ENCODE measurements around the gene CLIC3.

CLIC3 gene

DNA sequence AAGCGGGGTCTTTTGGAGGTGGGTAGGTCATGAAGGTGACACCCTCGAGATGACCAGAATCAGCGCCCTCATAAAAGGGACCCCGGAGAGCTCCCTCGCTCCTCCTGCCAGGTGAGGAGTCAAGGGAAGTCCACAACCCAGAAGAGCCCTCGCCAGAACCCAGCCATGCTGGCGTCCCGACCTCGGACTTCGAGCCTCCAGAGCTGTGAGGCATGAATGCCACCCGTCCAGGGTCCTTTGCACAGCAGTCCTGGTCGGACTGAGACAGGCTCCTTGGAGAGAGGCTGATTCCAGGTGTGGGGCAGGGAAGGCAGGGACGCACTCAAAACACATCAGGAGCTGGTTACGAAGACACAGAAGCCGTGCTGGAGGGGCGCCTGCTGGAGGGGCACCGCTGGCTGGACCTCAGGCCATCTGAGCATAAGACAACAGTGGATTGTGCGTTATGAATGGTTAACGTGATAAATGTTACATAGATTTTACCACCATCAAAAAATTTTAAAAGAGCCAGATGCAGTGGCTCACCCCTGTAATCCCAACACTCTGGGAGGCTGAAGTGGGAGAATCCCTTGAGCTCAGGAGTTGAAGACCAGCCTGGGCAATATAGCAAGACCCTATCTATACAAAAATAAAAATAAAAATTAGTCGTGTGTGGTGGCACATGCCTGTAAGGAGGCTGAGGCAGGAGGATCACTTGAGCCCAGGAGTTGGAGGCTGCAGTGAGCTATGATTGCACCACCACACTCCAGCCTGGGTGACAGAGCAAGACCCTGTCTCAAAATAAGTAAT is 5.7 kb upstream of the CLIC3 start:
- peaks cover 7% of the 10 kb centered on the region for H3K4me1 ChIP-seq (ENCODE audit: control insufficient read depth, insufficient read depth, low read length)
- H3K36me3 ChIP-seq (ENCODE audit: control insufficient read depth, insufficient read depth, low read length) = no peaks in the 10 kb centered on the region
- H3K27me3 ChIP-seq (ENCODE audit: control insufficient read depth, insufficient read depth, low read length) = peaks cover 4% of the 10 kb centered on the region
- no peaks in the 10 kb centered on the region for H3K9me3 ChIP-seq (ENCODE audit: control insufficient read depth, low read length)
- no peak overlapping the region for H3K4me3 ChIP-seq (ENCODE audit: low read length)
- H3K9ac ChIP-seq (ENCODE audit: low read length) = no peak overlapping the region

- Histone ChIP-seq H3K36me3 (ENCODE audit: control insufficient read depth, insufficient read depth, low read length) (no peaks in the 10 kb centered on the region), H3K9ac (ENCODE audit: low read length) (no peak overlapping the region), H3K27me3 (ENCODE audit: control insufficient read depth, insufficient read depth, low read length) (peaks cover 4% of the 10 kb centered on the region), H3K4me1 (ENCODE audit: control insufficient read depth, insufficient read depth, low read length) (peaks cover 23% of the 10 kb centered on the region), H3K9me3 (ENCODE audit: control insufficient read depth, low read length) (no peaks in the 10 kb centered on the region), H3K4me3 (ENCODE audit: low read length) (no peak overlapping the region)
Observed at GRCh38 chr9:137000177-137000930, 4.0 kb upstream of the CLIC3 start.

- no peak overlapping the region for H3K9ac ChIP-seq (ENCODE audit: low read length)
- peaks cover 36% of the 10 kb centered on the region for H3K4me1 ChIP-seq (ENCODE audit: control insufficient read depth, insufficient read depth, low read length)
- H3K4me3 ChIP-seq (ENCODE audit: low read length) = no peak overlapping the region
- peaks cover 4% of the 10 kb centered on the region for H3K27me3 ChIP-seq (ENCODE audit: control insufficient read depth, insufficient read depth, low read length)
- no peaks in the 10 kb centered on the region for H3K36me3 ChIP-seq (ENCODE audit: control insufficient read depth, insufficient read depth, low read length)
- H3K9me3 ChIP-seq (ENCODE audit: control insufficient read depth, low read length) = no peaks in the 10 kb centered on the region
Observed at GRCh38 chr9:136997830-136998234, 1.5 kb upstream of the CLIC3 start.

- H3K36me3 ChIP-seq (ENCODE audit: control insufficient read depth, insufficient read depth, low read length) = no peaks in the 10 kb centered on the region
- peaks cover 40% of the 10 kb centered on the region for H3K4me1 ChIP-seq (ENCODE audit: control insufficient read depth, insufficient read depth, low read length)
- peaks cover 4% of the 10 kb centered on the region for H3K27me3 ChIP-seq (ENCODE audit: control insufficient read depth, insufficient read depth, low read length)
- H3K9me3 ChIP-seq (ENCODE audit: control insufficient read depth, low read length) = no peaks in the 10 kb centered on the region
- no peak overlapping the region for H3K4me3 ChIP-seq (ENCODE audit: low read length)
- H3K9ac ChIP-seq (ENCODE audit: low read length) = no peak overlapping the region
Observed at GRCh38 chr9:136997371-136997770, 1.0 kb upstream of the CLIC3 start.

DNA sequence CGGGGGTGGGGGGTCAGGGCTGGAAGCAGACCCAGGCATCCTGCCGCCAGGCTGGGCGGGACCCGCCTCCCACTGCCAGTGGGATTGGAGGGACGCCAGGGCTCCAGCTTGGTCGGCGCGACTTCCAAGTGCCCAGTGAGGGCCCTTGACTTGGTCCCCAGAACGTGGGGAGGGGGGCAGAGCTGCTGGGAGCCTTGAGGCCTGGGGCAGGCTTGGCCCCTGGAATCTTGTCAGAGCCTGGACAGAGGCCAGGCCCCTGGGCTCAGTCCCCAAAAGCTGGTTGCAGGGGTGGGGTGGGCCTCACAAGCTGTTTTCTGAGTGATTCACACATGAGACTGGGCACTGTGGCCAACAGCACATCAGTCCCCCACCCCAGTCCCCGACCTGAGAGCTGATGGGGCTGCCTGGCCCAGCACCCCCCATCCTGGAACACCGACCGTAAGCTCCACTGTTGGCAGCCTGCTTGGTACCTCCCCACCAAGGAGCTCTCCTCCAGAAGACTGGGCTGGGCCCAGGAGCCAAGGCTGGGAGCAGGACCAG is 526 bp downstream of the CLIC3 start:
- Histone ChIP-seq H3K4me1 (ENCODE audit: control insufficient read depth, insufficient read depth, low read length) (peaks cover 40% of the 10 kb centered on the region), H3K27me3 (ENCODE audit: control insufficient read depth, insufficient read depth, low read length) (peaks cover 4% of the 10 kb centered on the region), H3K36me3 (ENCODE audit: control insufficient read depth, insufficient read depth, low read length) (no peaks in the 10 kb centered on the region), H3K9ac (ENCODE audit: low read length) (no peak overlapping the region), H3K9me3 (ENCODE audit: control insufficient read depth, low read length) (no peaks in the 10 kb centered on the region), H3K4me3 (ENCODE audit: low read length) (peak overlapping the region; percentile 2)

- peaks cover 40% of the 10 kb centered on the region for H3K4me1 ChIP-seq (ENCODE audit: control insufficient read depth, insufficient read depth, low read length)
Observed at GRCh38 chr9:136995362-136995761, 1.0 kb downstream of the CLIC3 start.

DNA sequence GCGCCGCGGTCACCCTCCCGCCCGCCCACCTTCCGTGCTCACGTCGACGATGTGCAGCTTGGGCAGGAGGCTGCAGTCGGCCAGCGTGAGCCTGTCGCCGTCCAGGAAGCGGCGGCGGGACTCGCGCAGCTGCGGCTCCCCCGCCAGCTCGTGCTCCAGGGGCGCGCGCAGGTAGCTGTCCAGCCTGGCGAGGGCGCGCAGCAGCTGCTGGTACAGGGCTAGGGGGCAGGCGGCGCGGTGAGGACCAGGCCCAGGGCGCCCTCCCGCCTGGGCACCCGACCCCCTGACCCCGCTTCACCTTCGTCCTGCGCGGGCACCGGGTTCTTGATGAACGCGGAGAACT is 1.5 kb downstream of the CLIC3 start:
- Histone ChIP-seq H3K9ac (ENCODE audit: low read length) (no peak overlapping the region), H3K36me3 (ENCODE audit: control insufficient read depth, insufficient read depth, low read length) (no peaks in the 10 kb centered on the region), H3K4me1 (ENCODE audit: control insufficient read depth, insufficient read depth, low read length) (peaks cover 40% of the 10 kb centered on the region), H3K27me3 (ENCODE audit: control insufficient read depth, insufficient read depth, low read length) (peaks cover 4% of the 10 kb centered on the region), H3K4me3 (ENCODE audit: low read length) (no peak overlapping the region), H3K9me3 (ENCODE audit: control insufficient read depth, low read length) (no peaks in the 10 kb centered on the region)

More at GRCh38 chr9:136995362-136995761, 1.0 kb downstream of the CLIC3 start:
- Histone ChIP-seq H3K9me3 (ENCODE audit: control insufficient read depth, low read length) (no peaks in the 10 kb centered on the region), H3K27me3 (ENCODE audit: control insufficient read depth, insufficient read depth, low read length) (peaks cover 4% of the 10 kb centered on the region), H3K36me3 (ENCODE audit: control insufficient read depth, insufficient read depth, low read length) (no peaks in the 10 kb centered on the region), H3K9ac (ENCODE audit: low read length) (no peak overlapping the region), H3K4me3 (ENCODE audit: low read length) (no peak overlapping the region)

DNA sequence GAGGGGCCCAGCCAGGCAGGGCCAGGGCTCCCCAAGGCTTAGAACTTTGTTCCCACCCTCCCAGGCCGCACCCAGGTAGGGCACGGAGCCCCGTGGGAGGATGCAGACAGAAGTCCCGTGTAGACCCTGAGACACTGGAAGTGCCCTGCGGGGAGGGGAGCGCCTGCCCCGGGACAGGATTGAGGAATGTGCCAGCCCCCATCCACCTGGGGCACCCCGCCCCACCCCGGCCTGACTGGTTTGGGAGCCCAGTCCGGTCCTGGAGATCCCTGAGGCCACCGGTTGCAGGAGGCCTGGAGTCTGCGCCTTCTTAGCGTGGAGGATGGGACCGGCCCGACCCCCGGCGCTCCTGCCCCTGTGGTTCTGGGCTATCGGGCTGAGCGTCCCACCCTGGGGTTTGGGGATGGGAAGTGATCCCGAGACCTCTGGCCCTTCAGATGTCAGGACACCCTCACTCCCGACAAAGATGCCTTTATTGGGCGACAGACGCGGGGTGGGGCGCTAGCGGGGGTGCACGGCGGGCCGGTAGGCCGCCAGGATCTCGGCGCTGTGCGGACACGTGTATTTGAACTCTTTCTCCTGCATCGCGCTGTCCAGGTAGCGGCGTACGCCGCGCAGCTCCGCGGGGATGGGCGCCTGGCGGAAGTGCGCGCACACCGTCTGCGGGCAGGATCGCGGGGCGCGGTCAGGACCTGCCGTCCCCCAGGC is 2.0 kb downstream of the CLIC3 start:
- H3K4me1 ChIP-seq (ENCODE audit: control insufficient read depth, insufficient read depth, low read length) = peaks cover 40% of the 10 kb centered on the region
- H3K36me3 ChIP-seq (ENCODE audit: control insufficient read depth, insufficient read depth, low read length) = no peaks in the 10 kb centered on the region
- no peak overlapping the region for H3K9ac ChIP-seq (ENCODE audit: low read length)
- H3K27me3 ChIP-seq (ENCODE audit: control insufficient read depth, insufficient read depth, low read length) = peaks cover 4% of the 10 kb centered on the region
- no peaks in the 10 kb centered on the region for H3K9me3 ChIP-seq (ENCODE audit: control insufficient read depth, low read length)
- no peak overlapping the region for H3K4me3 ChIP-seq (ENCODE audit: low read length)

- peak overlapping the region; percentile 63 for H3K4me3 ChIP-seq (ENCODE audit: low read length)
- no peaks in the 10 kb centered on the region for H3K9me3 ChIP-seq (ENCODE audit: control insufficient read depth, low read length)
- no peaks in the 10 kb centered on the region for H3K36me3 ChIP-seq (ENCODE audit: control insufficient read depth, insufficient read depth, low read length)
- H3K27me3 ChIP-seq (ENCODE audit: control insufficient read depth, insufficient read depth, low read length) = peaks cover 4% of the 10 kb centered on the region
- peaks cover 40% of the 10 kb centered on the region for H3K4me1 ChIP-seq (ENCODE audit: control insufficient read depth, insufficient read depth, low read length)
- H3K9ac ChIP-seq (ENCODE audit: low read length) = peak overlapping the region; percentile 65
Observed at GRCh38 chr9:136992819-136993369, 3.5 kb downstream of the CLIC3 start.

DNA sequence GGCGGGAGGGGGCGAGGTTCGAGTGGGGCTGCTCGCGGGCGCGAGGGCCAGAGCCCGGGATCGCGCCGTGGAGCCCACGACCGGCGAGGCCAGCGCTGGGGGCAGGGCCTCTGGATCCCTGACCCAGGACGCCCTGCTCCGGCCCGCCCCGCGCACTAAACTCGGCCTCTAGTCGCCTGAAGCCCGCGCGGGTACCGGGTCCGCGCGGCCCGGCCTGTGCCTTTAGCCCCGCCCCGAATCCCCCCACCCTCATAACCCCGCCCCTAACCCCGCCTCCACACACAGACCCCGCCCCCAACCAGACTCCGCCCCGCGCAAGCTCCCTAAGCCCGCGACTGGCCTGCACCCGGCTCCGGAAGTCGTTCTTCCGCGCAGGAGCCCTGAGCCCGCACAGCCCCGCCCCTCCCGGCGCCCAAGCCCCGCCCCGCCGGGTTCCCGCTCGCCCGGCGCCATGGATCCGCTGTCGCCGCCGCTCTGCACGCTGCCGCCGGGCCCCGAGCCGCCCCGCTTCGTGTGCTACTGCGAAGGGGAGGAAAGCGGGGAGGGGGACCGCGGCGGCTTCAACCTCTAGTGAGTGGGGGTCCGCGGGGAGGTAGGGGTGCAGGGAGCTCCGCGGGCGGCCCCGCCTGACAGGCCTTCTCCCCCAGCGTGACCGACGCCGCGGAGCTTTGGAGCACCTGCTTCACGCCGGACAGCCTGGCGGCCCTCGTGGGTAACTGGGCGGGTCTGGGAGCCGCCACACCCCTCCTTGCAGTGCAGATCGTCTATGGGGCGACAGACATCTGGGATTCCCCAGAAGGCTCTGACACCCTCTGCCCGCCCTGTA is 4.2 kb downstream of the CLIC3 start, which contains the start of gene PAXX:
Gene PAXX, plus strand, starts transcription at position 430 of the 826 bp plus-strand sequence. Its CDS starts 22 bp downstream, at position 452.
- peak within 1 kb of the TSS; percentile 63 for H3K4me3 ChIP-seq (ENCODE audit: low read length)
- no peaks in the 10 kb centered on the region for H3K9me3 ChIP-seq (ENCODE audit: control insufficient read depth, low read length)
- peak within 1 kb of the TSS; percentile 65 for H3K9ac ChIP-seq (ENCODE audit: low read length)
- H3K27me3 ChIP-seq (ENCODE audit: control insufficient read depth, insufficient read depth, low read length) = peaks cover under 1% of the 10 kb centered on the region
- H3K4me1 ChIP-seq (ENCODE audit: control insufficient read depth, insufficient read depth, low read length) = peaks cover 35% of the 10 kb centered on the region
- no peaks in the 10 kb centered on the region for H3K36me3 ChIP-seq (ENCODE audit: control insufficient read depth, insufficient read depth, low read length)
